ENCODE results near the gene ARCN1. TPM values are rescaled to one million over a fixed set of nuclear protein-coding genes. Genes with fewer than 3 reads are reported as not detected.

Gene ARCN1
- total and polyA plus RNA-seq, 2 donors from 2014 or later = 64.7 to 107 TPM

- DNase-seq (no peak), FAIRE-seq (no peak)
- H3K27me3 ChIP-seq (ENCODE audit: control insufficient read depth, insufficient read depth, low read length) = no peaks in the 10 kb centered on the region
- H3K9me3 ChIP-seq (ENCODE audit: control insufficient read depth in 2 of 3, insufficient read depth in 1 of 3, low read length in 3 of 3) = no peaks in the 10 kb centered on the region
- peaks cover 3 to 25% (median 21%) of the 10 kb centered on the region in 3 donors for H3K4me1 ChIP-seq (ENCODE audit: control insufficient read depth in 2 of 3, insufficient read depth in 2 of 3, low read depth in 1 of 3, low read length in 3 of 3)
- peaks cover 0 to 5% (median 2%) of the 10 kb centered on the region in 3 donors for H3K36me3 ChIP-seq (ENCODE audit: control insufficient read depth in 2 of 3, insufficient read depth in 3 of 3, low read length in 3 of 3)
- H3K4me3 ChIP-seq (ENCODE audit: low read length in 3 of 3) = peak overlapping the region in 1 of 3 donors; percentile 85
- no peak overlapping the region for H3K9ac ChIP-seq (ENCODE audit: low read length in 3 of 3)
- intact Hi-C loops (cut with DNase I) = no loop called here
- no peak overlapping the region for H3K27ac ChIP-seq (ENCODE audit: low read depth in 2 of 2, low read length in 2 of 2)
- TF ChIP-seq, protein P1, sequence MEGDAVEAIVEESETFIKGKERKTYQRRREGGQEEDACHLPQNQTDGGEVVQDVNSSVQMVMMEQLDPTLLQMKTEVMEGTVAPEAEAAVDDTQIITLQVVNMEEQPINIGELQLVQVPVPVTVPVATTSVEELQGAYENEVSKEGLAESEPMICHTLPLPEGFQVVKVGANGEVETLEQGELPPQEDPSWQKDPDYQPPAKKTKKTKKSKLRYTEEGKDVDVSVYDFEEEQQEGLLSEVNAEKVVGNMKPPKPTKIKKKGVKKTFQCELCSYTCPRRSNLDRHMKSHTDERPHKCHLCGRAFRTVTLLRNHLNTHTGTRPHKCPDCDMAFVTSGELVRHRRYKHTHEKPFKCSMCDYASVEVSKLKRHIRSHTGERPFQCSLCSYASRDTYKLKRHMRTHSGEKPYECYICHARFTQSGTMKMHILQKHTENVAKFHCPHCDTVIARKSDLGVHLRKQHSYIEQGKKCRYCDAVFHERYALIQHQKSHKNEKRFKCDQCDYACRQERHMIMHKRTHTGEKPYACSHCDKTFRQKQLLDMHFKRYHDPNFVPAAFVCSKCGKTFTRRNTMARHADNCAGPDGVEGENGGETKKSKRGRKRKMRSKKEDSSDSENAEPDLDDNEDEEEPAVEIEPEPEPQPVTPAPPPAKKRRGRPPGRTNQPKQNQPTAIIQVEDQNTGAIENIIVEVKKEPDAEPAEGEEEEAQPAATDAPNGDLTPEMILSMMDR (IDR thresholded peaks at IDR 0.05; ENCODE audit: borderline replicate concordance, extremely low read depth, insufficient read depth) = no peak
Measured at GRCh38 chr11:118528511-118528910, 43.7 kb upstream of the ARCN1 start.

GRCh38 chr11:118529584-118530175, 42.5 kb upstream of the ARCN1 start:
- intact Hi-C loops (cut with DNase I) = no loop called here
- peaks cover 3 to 27% (median 25%) of the 10 kb centered on the region in 3 donors for H3K4me1 ChIP-seq (ENCODE audit: control insufficient read depth in 2 of 3, insufficient read depth in 2 of 3, low read depth in 1 of 3, low read length in 3 of 3)
- H3K9me3 ChIP-seq (ENCODE audit: control insufficient read depth in 2 of 3, insufficient read depth in 1 of 3, low read length in 3 of 3) = no peaks in the 10 kb centered on the region
- peak overlapping the region; percentile 61 to 85 (median 78) for H3K4me3 ChIP-seq (ENCODE audit: low read length in 3 of 3)
- FAIRE-seq (no peak), DNase-seq (no peak)
- peaks cover 0 to 2% (median 0%) of the 10 kb centered on the region in 3 donors for H3K36me3 ChIP-seq (ENCODE audit: control insufficient read depth in 2 of 3, insufficient read depth in 3 of 3, low read length in 3 of 3)
- H3K9ac ChIP-seq (ENCODE audit: low read length in 3 of 3) = peak overlapping the region in 2 of 3 donors; percentile 47 to 83
- H3K27ac ChIP-seq (ENCODE audit: low read depth in 2 of 2, low read length in 2 of 2) = peak overlapping the region in 1 of 2 donors; percentile 53
- no peaks in the 10 kb centered on the region for H3K27me3 ChIP-seq (ENCODE audit: control insufficient read depth, insufficient read depth, low read length)
- TF ChIP-seq, protein P1 (IDR thresholded peaks at IDR 0.05; ENCODE audit: borderline replicate concordance, extremely low read depth, insufficient read depth) = no peak

- Histone ChIP-seq H3K9me3 (ENCODE audit: control insufficient read depth in 2 of 3, insufficient read depth in 1 of 3, low read length in 3 of 3) (no peaks in the 10 kb centered on the region), H3K4me1 (ENCODE audit: control insufficient read depth in 2 of 3, insufficient read depth in 2 of 3, low read depth in 1 of 3, low read length in 3 of 3) (peaks cover 3 to 27% (median 25%) of the 10 kb centered on the region in 3 donors), H3K36me3 (ENCODE audit: control insufficient read depth in 2 of 3, insufficient read depth in 3 of 3, low read length in 3 of 3) (peaks cover 0 to 2% (median 0%) of the 10 kb centered on the region in 3 donors), H3K27me3 (ENCODE audit: control insufficient read depth, insufficient read depth, low read length) (no peaks in the 10 kb centered on the region), H3K9ac (ENCODE audit: low read length in 3 of 3) (peak overlapping the region in 2 of 3 donors; percentile 47 to 83), H3K4me3 (ENCODE audit: low read length in 3 of 3) (peak overlapping the region; percentile 61 to 85 (median 78)), H3K27ac (ENCODE audit: low read depth in 2 of 2, low read length in 2 of 2) (peak overlapping the region in 1 of 2 donors; percentile 53)
- DNase-seq (peak in 2 of 5 donors; percentile 41 to 45), FAIRE-seq (no peak)
- TF ChIP-seq, protein P1 (IDR thresholded peaks at IDR 0.05; ENCODE audit: borderline replicate concordance, extremely low read depth, insufficient read depth) = no peak
- intact Hi-C loops (cut with DNase I) = no loop called here
Measured at GRCh38 chr11:118530180-118530682, 42.0 kb upstream of the ARCN1 start.
